Measurements from ENCODE around the gene GUCY2F.

- TF ChIP-seq CTCF (IDR thresholded peaks at IDR 0.05; ENCODE audit: insufficient read depth, low read length, poor library complexity, severe bottlenecking) (no peak), EZH2phosphoT487 (conservative IDR thresholded peaks at IDR 0.05; ENCODE audit: low read length) (no peak)
Measured at GRCh38 chrX:109484886-109485285, 3.0 kb upstream of the GUCY2F start.
